ENCODE measurements around the gene NACA2. TPM values are rescaled to one million over a fixed set of nuclear protein-coding genes. Genes with fewer than 3 reads are reported as not detected.

The NACA2 gene
- total and polyA plus RNA-seq, 2 of the 13 experiments (the other 11 are each of a cell fraction or from before 2014, with no cell fraction given), result 0.21 TPM; not detected in 1

DNA sequence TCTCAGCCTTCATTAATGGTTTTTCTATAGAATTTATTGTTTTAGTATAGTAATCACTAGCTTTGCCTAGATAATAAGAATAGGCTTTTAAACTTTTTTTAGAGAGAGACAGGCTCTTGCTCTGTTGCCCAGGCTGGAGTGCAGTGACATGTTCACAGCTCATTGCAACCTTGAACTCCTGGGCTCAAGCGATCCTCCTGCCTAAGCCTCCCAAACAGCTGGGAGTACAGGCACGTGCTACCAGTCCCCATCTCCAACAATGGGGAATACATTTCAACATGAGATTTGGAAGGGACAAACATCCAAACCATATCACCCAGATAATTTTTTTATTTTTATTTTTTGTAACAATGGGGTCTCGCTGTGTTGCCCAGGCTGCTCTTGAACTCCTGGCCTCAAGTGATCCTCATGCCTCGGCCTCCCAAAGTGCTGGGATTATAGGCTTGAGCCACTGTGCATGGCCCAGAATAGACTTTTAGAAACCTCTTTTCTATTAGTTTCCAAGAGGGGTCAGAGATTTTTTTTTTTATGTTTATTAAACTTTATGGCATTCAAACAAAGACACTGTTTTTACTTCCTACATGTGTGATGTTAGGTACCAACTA lies 7.3 kb downstream of the NACA2 start (continued):
- TF ChIP-seq YEATS4 (CRISPR knock-in tag; IDR thresholded peaks at IDR 0.05; ENCODE audit: borderline replicate concordance) (0 out of 2 replicates have a peak, but pooled peaks have one; percentile 38), ZMYM3 (CRISPR knock-in tag; IDR thresholded peaks at IDR 0.05) (peak; percentile 60), PHF5A (CRISPR knock-in tag; IDR thresholded peaks at IDR 0.05; ENCODE audit: low read depth, unreplicated experiment) (no peak), TGIF2 (CRISPR knock-in tag; IDR thresholded peaks at IDR 0.05) (no peak), ADNP (CRISPR knock-in tag; IDR thresholded peaks at IDR 0.05) (0 out of 2 replicates have a peak, but pooled peaks have one; percentile 72), ATF7-NPFF (CRISPR knock-in tag; IDR thresholded peaks at IDR 0.05; ENCODE audit: low read depth) (no peak), RBAK (CRISPR knock-in tag; IDR thresholded peaks at IDR 0.05) (no peak), ZFYVE20 (CRISPR knock-in tag; IDR thresholded peaks at IDR 0.05; ENCODE audit: borderline replicate concordance, low read depth) (no peak), REPIN1 (CRISPR knock-in tag; IDR thresholded peaks at IDR 0.05; ENCODE audit: borderline replicate concordance, low read depth) (no peak), BCL6 (CRISPR knock-in tag; IDR thresholded peaks at IDR 0.05) (no peak), ZNF468 (CRISPR knock-in tag; IDR thresholded peaks at IDR 0.05) (no peak), KDM5B (CRISPR knock-in tag; IDR thresholded peaks at IDR 0.05; ENCODE audit: borderline replicate concordance) (no peak), HOXA3 (CRISPR knock-in tag; IDR thresholded peaks at IDR 0.05) (peak; percentile 19; the same call in 1 of the 2 replicates), ZNF121 (CRISPR knock-in tag; IDR thresholded peaks at IDR 0.05) (peak; percentile 96), ZZZ3 (CRISPR knock-in tag; IDR thresholded peaks at IDR 0.05; ENCODE audit: borderline replicate concordance) (no peak), ZNF737 (CRISPR knock-in tag; IDR thresholded peaks at IDR 0.05; ENCODE audit: borderline replicate concordance) (no peak), HNF4A (CRISPR knock-in tag; IDR thresholded peaks at IDR 0.05) (peak; percentile 77), CENPT (CRISPR knock-in tag; IDR thresholded peaks at IDR 0.05; ENCODE audit: low read depth) (no peak), NRL (CRISPR knock-in tag; IDR thresholded peaks at IDR 0.05; ENCODE audit: borderline replicate concordance) (no peak), ZNF839 (CRISPR knock-in tag; IDR thresholded peaks at IDR 0.05; ENCODE audit: borderline replicate concordance) (no peak), ZNF678 (CRISPR knock-in tag; IDR thresholded peaks at IDR 0.05) (no peak), MTF2 (CRISPR knock-in tag; IDR thresholded peaks at IDR 0.05; ENCODE audit: borderline replicate concordance) (no peak), CCDC6 (CRISPR knock-in tag; IDR thresholded peaks at IDR 0.05) (no peak), ZNF619 (CRISPR knock-in tag; IDR thresholded peaks at IDR 0.05) (no peak)
- TF ChIP-seq, protein P1, sequence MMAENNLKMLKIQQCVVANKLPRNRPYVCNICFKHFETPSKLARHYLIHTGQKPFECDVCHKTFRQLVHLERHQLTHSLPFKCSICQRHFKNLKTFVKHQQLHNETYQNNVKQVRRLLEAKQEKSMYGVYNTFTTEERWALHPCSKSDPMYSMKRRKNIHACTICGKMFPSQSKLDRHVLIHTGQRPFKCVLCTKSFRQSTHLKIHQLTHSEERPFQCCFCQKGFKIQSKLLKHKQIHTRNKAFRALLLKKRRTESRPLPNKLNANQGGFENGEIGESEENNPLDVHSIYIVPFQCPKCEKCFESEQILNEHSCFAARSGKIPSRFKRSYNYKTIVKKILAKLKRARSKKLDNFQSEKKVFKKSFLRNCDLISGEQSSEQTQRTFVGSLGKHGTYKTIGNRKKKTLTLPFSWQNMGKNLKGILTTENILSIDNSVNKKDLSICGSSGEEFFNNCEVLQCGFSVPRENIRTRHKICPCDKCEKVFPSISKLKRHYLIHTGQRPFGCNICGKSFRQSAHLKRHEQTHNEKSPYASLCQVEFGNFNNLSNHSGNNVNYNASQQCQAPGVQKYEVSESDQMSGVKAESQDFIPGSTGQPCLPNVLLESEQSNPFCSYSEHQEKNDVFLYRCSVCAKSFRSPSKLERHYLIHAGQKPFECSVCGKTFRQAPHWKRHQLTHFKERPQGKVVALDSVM (CRISPR knock-in tag; IDR thresholded peaks at IDR 0.05), result peak; percentile 98
- TF ChIP-seq, protein P2, sequence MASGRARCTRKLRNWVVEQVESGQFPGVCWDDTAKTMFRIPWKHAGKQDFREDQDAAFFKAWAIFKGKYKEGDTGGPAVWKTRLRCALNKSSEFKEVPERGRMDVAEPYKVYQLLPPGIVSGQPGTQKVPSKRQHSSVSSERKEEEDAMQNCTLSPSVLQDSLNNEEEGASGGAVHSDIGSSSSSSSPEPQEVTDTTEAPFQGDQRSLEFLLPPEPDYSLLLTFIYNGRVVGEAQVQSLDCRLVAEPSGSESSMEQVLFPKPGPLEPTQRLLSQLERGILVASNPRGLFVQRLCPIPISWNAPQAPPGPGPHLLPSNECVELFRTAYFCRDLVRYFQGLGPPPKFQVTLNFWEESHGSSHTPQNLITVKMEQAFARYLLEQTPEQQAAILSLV (CRISPR knock-in tag; IDR thresholded peaks at IDR 0.05; ENCODE audit: borderline replicate concordance), result no peak
- TF ChIP-seq, protein P3, sequence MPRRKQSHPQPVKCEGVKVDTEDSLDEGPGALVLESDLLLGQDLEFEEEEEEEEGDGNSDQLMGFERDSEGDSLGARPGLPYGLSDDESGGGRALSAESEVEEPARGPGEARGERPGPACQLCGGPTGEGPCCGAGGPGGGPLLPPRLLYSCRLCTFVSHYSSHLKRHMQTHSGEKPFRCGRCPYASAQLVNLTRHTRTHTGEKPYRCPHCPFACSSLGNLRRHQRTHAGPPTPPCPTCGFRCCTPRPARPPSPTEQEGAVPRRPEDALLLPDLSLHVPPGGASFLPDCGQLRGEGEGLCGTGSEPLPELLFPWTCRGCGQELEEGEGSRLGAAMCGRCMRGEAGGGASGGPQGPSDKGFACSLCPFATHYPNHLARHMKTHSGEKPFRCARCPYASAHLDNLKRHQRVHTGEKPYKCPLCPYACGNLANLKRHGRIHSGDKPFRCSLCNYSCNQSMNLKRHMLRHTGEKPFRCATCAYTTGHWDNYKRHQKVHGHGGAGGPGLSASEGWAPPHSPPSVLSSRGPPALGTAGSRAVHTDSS (CRISPR knock-in tag; conservative IDR thresholded peaks at IDR 0.05), result no peak

All from HepG2 (cell line).